BLaER1 (cell line): ENCODE results near the gene PCSK7.

Experiments used
- H3K27ac ChIP-seq: shearing (Covaris generic); formaldehyde crosslinking; 2 replicates; pipeline ENCODE4 v1.8.1; 2022
- H3K27me3 ChIP-seq: shearing (Covaris generic); formaldehyde crosslinking; 2 replicates; pipeline ENCODE4 v1.8.1; 2022
- H3K36me3 ChIP-seq: shearing (Covaris generic); formaldehyde crosslinking; 2 replicates; pipeline ENCODE4 v1.8.1; 2022
- H3K4me1 ChIP-seq: shearing (Covaris generic); formaldehyde crosslinking; 2 replicates; pipeline ENCODE4 v1.8.1; 2022
- H3K4me2 ChIP-seq: shearing (Covaris generic); formaldehyde crosslinking; 2 replicates; pipeline ENCODE4 v1.8.1; 2022
- H3K4me3 ChIP-seq: shearing (Covaris generic); formaldehyde crosslinking; 2 replicates; pipeline ENCODE4 v1.8.1; 2022
- H3K9ac ChIP-seq: shearing (Covaris generic); formaldehyde crosslinking; 2 replicates; pipeline ENCODE4 v1.8.1; 2022
- H3K9me3 ChIP-seq: shearing (Covaris generic); formaldehyde crosslinking; 2 replicates; pipeline ENCODE4 v1.8.1; 2022
- H4K20me1 ChIP-seq: shearing (Covaris generic); formaldehyde crosslinking; 2 replicates; pipeline ENCODE4 v1.8.1; 2022
- Cebpa-rat ChIP-seq: shearing (Covaris generic); IDR thresholded peaks from 2 replicates; pipeline ENCODE4 v1.8.1; 2022

PCSK7 gene

DNA sequence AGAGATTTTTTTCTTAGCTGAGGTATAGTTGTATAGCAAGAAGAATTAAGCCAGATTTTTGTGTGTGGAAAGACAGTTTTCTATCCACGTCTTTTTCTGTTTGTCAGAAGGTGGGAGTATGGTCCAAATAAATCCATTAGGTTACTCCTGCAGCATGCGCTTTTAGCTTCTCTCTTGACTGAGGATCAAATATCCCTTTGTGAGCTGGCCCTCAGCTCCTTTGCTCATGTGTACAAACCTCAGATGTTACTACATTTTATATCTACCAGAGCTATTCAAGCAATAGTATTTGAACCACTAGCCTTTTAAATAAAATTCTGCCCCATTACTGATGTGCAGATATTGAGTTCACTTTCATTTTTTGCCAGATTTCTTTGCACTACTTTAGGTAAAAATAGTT is 62.1 kb downstream of the PCSK7 start:
- Histone ChIP-seq H4K20me1 (peaks cover 80% of the 10 kb centered on the region), H3K9ac (no peak overlapping the region), H3K9me3 (no peaks in the 10 kb centered on the region), H3K4me1 (peaks cover 14% of the 10 kb centered on the region; the same call in 1 of the 2 replicates), H3K27ac (no peak overlapping the region), H3K4me2 (no peak overlapping the region), H3K4me3 (no peak overlapping the region), H3K36me3 (peaks cover 71% of the 10 kb centered on the region), H3K27me3 (no peaks in the 10 kb centered on the region)
- no peak for TF ChIP-seq Cebpa-rat

DNA sequence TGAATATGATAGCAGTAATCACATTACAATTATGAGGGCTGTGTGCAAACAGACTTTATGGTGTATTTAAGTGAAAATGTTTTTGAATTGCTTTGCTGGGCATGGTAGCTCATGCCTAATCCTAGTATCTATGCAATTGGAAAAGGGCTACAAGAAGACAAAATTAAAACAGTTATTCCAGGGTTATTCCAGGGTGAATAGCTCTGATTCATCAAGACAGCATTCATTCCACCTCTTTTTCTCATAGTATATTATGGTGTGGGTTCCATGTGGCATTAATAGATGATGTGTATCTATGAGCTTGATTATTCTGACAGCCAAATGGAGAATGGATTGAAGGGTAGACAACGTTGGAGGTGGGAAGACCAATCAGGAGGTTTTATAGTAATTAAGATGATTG is 65.4 kb downstream of the PCSK7 start:
- TF ChIP-seq Cebpa-rat = no peak
- Histone ChIP-seq H3K4me3 (no peak overlapping the region), H3K9me3 (no peaks in the 10 kb centered on the region), H3K27ac (no peak overlapping the region), H3K27me3 (no peaks in the 10 kb centered on the region), H3K4me1 (peaks cover 14% of the 10 kb centered on the region; the same call in 1 of the 2 replicates), H4K20me1 (peaks cover 82% of the 10 kb centered on the region), H3K9ac (no peak overlapping the region), H3K36me3 (peaks cover 98% of the 10 kb centered on the region), H3K4me2 (no peak overlapping the region)

DNA sequence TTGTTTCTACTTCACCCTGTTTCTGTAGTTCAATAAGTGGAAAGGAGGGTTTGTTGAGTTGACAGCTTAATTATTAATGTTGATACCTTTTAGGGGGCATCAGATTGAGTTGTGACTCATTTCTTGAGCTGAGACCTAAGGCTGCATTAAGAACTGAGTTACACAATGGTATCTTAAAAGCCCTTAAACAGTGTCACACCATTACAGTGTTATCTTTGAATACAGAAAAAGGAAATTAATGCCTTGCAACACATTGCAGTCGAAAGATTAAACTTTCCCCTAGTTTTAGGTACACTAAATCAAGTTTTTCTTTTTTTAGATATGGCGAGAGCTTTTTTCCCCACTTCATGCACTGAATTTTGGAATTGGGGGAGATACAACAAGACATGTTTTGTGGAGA is 71.0 kb downstream of the PCSK7 start:
- Histone ChIP-seq H4K20me1 (peaks cover 85% of the 10 kb centered on the region), H3K9me3 (no peaks in the 10 kb centered on the region), H3K9ac (no peak overlapping the region), H3K36me3 (peaks cover 93% of the 10 kb centered on the region), H3K4me3 (no peak overlapping the region), H3K4me2 (no peak overlapping the region), H3K27me3 (no peaks in the 10 kb centered on the region), H3K4me1 (no peaks in the 10 kb centered on the region), H3K27ac (no peak overlapping the region)
- no peak for TF ChIP-seq Cebpa-rat

DNA sequence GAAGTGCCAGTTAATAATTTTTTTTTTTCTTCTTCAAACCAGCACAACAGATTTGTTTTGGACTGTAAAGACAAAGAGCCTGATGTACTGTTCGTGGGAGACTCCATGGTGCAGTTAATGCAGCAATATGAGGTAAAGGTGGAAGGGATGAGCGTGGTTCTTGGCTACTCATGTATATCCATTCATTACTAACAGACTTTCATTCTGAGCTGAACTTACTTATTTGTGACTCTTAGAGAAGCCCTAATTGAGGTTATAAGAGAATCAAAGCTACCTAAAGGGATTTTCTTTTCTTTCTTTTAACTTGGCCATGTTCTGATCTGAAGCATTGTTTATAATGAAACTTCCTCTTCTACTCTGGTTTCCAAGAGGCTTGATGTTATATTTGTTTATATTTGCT is 72.0 kb downstream of the PCSK7 start:
- TF ChIP-seq Cebpa-rat = no peak
- H3K9me3 ChIP-seq = no peaks in the 10 kb centered on the region
- peaks cover 91% of the 10 kb centered on the region for H3K36me3 ChIP-seq
- H4K20me1 ChIP-seq = peaks cover 86% of the 10 kb centered on the region
- H3K4me2 ChIP-seq = no peak overlapping the region
- H3K9ac ChIP-seq = no peak overlapping the region
- no peak overlapping the region for H3K4me3 ChIP-seq
- H3K27me3 ChIP-seq = no peaks in the 10 kb centered on the region
- H3K27ac ChIP-seq = no peak overlapping the region
- H3K4me1 ChIP-seq = no peaks in the 10 kb centered on the region

DNA sequence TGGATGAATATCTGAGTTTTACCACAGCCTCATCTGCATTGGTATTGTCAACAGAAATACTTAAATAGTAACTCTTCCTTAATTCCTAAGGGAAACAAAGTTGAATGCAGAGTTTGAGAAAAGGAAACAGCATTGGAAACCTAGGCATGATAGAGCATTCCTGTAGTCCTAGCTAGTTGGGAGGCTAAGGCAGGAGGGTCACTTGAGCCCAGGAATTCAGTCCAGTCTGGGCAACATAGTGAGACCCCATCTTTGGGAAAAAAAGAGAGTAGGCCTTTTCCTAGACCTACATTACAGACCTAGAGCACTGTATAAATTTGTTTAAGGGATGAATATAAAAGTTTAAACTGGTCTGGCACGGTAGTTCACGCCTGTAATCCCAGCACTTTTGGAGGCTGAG is 74.4 kb downstream of the PCSK7 start:
- no peak for TF ChIP-seq Cebpa-rat
- H3K36me3 ChIP-seq = peaks cover 90% of the 10 kb centered on the region

DNA sequence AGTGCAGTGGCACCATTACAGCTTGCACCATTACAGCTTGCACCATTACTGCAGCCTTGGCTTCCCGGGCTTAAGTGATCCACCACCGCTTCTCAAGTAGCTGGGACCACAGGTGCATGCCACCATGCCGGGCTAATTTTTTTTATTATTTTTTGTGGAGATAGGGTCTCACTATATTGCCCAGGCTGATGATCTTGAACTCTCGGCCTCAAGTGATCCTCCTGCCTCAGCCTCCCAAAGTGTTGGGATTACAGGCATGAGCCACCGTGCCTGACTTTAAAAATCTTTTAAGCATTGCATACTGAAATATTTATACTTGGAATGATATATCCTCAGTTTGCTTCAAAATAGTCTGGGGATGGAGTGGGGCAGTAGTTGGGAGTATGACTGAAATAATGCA is 77.4 kb downstream of the PCSK7 start:
- no peak for TF ChIP-seq Cebpa-rat
- no peak overlapping the region for H3K4me3 ChIP-seq
- H3K9ac ChIP-seq = no peak overlapping the region
- H3K4me2 ChIP-seq = no peak overlapping the region
- H3K9me3 ChIP-seq = no peaks in the 10 kb centered on the region
- H3K27me3 ChIP-seq = no peaks in the 10 kb centered on the region
- peaks cover 100% of the 10 kb centered on the region for H4K20me1 ChIP-seq
- H3K27ac ChIP-seq = no peak overlapping the region
- H3K36me3 ChIP-seq = peaks cover 84% of the 10 kb centered on the region
- H3K4me1 ChIP-seq = no peaks in the 10 kb centered on the region

More for the DNA sequence above, 74.4 kb downstream of the PCSK7 start:
- H3K9ac ChIP-seq = no peak overlapping the region
- H3K4me1 ChIP-seq = no peaks in the 10 kb centered on the region
- no peak overlapping the region for H3K27ac ChIP-seq
- H3K9me3 ChIP-seq = no peaks in the 10 kb centered on the region
- no peak overlapping the region for H3K4me3 ChIP-seq
- no peaks in the 10 kb centered on the region for H3K27me3 ChIP-seq
- H3K4me2 ChIP-seq = no peak overlapping the region
- H4K20me1 ChIP-seq = peaks cover 100% of the 10 kb centered on the region
